Neural progenitor cell (in vitro differentiated cells): ENCODE results near the gene ULK4. TPM values are rescaled to one million over a fixed set of nuclear protein-coding genes. Genes with fewer than 3 reads are reported as not detected.

ENCODE experiments used
- DNase-seq: peaks from one replicate; pipeline ENCODE4 v3.0.0-alpha.2; 2016; ENCODE audit warnings: low spot score
- H2AFZ ChIP-seq: fragments of 200-600 bp; sonication (generic); replicated peaks from 2 replicates; pipeline ENCODE4 v1.6.1; 2016; ENCODE audit warnings: antibody characterized with exemption
- H3F3A ChIP-seq: fragments of 200-600 bp; sonication (generic); 2 replicates; pipeline ENCODE4 v1.6.1; 2016; ENCODE audit warnings: antibody characterized with exemption, low read depth
- H3K27ac ChIP-seq: fragments of 200-600 bp; sonication (generic); 2 replicates; pipeline ENCODE4 v1.5.1; 2016; ENCODE audit warnings: mild to moderate bottlenecking
- H3K27me3 ChIP-seq: fragments of 200-600 bp; sonication (generic); 2 replicates; pipeline ENCODE4 v1.6.1; 2016; ENCODE audit warnings: mild to moderate bottlenecking, moderate library complexity
- H3K36me3 ChIP-seq: fragments of 200-600 bp; sonication (generic); 2 replicates; pipeline ENCODE4 v1.5.1; 2016
- H3K4me1 ChIP-seq: fragments of 200-600 bp; sonication (generic); 2 replicates; pipeline ENCODE4 v1.6.1; 2016; ENCODE audit warnings: mixed run types
- H3K4me2 ChIP-seq: fragments of 200-600 bp; sonication (generic); 2 replicates; pipeline ENCODE4 v1.6.1; 2016
- H3K4me3 ChIP-seq: fragments of 200-600 bp; sonication (generic); 2 replicates; pipeline ENCODE4 v1.5.1; 2016
- H3K79me2 ChIP-seq: fragments of 200-600 bp; sonication (generic); 2 replicates; pipeline ENCODE4 v1.6.1; 2016; ENCODE audit warnings: low read depth
- H3K9ac ChIP-seq: fragments of 200-600 bp; sonication (generic); 2 replicates; pipeline ENCODE4 v1.6.1; 2016
- H3K9me3 ChIP-seq: fragments of 200-600 bp; sonication (generic); 2 replicates; pipeline ENCODE4 v1.5.1; 2016; ENCODE audit warnings: low read depth
- H4K20me1 ChIP-seq: fragments of 200-600 bp; sonication (generic); 2 replicates; pipeline ENCODE4 v1.6.1; 2016; ENCODE audit warnings: low read depth
- H3K27ac Mint-ChIP-seq: 3 replicates; pipeline ENCODE4 v1.8.0; 2021; ENCODE audit warnings: mixed read lengths
- H3K27me3 Mint-ChIP-seq: 2 replicates; pipeline ENCODE4 v1.8.0; 2022; ENCODE audit warnings: low read depth, mild to moderate bottlenecking, inconsistent platforms, moderate library complexity, mixed read lengths; ENCODE audit not compliant: insufficient read depth
- H3K36me3 Mint-ChIP-seq: 3 replicates; pipeline ENCODE4 v1.8.0; 2021; ENCODE audit warnings: mixed read lengths
- H3K4me1 Mint-ChIP-seq: 3 replicates; pipeline ENCODE4 v1.8.0; 2021; ENCODE audit warnings: mixed read lengths
- H3K4me3 Mint-ChIP-seq: 3 replicates; pipeline ENCODE4 v1.8.0; 2021; ENCODE audit warnings: mild to moderate bottlenecking, moderate library complexity, mixed read lengths
- H3K9me3 Mint-ChIP-seq: 3 replicates; pipeline ENCODE4 v1.8.0; 2020; ENCODE audit warnings: mixed read lengths
- EZH2 ChIP-seq: fragments of 200-600 bp; sonication (generic); IDR thresholded peaks from 2 replicates; pipeline ENCODE4 v1.6.1; 2017; ENCODE audit warnings: antibody characterized with exemption, mild to moderate bottlenecking, moderate library complexity
- EZH2phosphoT487 ChIP-seq: fragments of 200-600 bp; sonication (generic); IDR thresholded peaks from 2 replicates; pipeline ENCODE4 v1.6.1; 2017; ENCODE audit warnings: antibody characterized with exemption
- total RNA-seq: library from RNA; depleted of rRNA; stranded (reverse); fragments of >200 nt; gene quantifications from 2 replicates; pipeline ENCODE4 v1.2.3, GENCODE V29; 2015; ENCODE audit warnings: low replicate concordance
- TF ChIP-seq, protein P1 (sequence below): fragments of 200-600 bp; sonication (generic); IDR thresholded peaks from 2 replicates; pipeline ENCODE4 v1.5.1; 2017; ENCODE audit warnings: antibody characterized with exemption, mild to moderate bottlenecking

The ULK4 gene
- total RNA-seq, 1 donor from 2014 or later, result 33.0 TPM

DNA sequence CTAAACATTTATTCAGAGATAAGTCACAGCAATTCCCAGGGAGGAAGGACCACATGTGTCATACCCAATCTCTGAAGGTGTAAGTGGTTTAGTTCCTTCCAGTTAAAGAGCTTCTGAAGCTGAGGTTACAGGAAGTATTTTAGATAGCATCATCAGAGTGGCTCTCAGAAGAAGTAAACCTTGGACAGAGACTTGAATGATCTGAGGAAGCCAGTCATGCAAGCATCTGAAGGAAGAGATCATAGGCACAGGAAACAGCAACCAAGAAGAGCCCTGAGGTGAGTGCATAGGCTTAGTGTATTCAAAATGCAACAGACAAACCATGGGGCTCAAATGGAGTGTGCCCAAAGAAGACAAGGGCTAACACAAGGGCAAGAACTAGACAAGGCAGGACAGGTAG is 210.3 kb downstream of the ULK4 start:
- no peaks in the 10 kb centered on the region for H3F3A ChIP-seq
- TF ChIP-seq, protein P1, sequence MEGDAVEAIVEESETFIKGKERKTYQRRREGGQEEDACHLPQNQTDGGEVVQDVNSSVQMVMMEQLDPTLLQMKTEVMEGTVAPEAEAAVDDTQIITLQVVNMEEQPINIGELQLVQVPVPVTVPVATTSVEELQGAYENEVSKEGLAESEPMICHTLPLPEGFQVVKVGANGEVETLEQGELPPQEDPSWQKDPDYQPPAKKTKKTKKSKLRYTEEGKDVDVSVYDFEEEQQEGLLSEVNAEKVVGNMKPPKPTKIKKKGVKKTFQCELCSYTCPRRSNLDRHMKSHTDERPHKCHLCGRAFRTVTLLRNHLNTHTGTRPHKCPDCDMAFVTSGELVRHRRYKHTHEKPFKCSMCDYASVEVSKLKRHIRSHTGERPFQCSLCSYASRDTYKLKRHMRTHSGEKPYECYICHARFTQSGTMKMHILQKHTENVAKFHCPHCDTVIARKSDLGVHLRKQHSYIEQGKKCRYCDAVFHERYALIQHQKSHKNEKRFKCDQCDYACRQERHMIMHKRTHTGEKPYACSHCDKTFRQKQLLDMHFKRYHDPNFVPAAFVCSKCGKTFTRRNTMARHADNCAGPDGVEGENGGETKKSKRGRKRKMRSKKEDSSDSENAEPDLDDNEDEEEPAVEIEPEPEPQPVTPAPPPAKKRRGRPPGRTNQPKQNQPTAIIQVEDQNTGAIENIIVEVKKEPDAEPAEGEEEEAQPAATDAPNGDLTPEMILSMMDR, result no peak
- TF ChIP-seq EZH2phosphoT487, result no peak
- TF ChIP-seq EZH2, result no peak
- H3K4me3 ChIP-seq, result no peak overlapping the region
- H3K36me3 ChIP-seq, result no peaks in the 10 kb centered on the region
- no peaks in the 10 kb centered on the region for H3K27me3 ChIP-seq
- no peak overlapping the region for H2AFZ ChIP-seq
- H3K27ac Mint-ChIP-seq, result no peak overlapping the region
- H3K36me3 Mint-ChIP-seq, result peaks cover 1% of the 10 kb centered on the region
- no peaks in the 10 kb centered on the region for H3K9me3 Mint-ChIP-seq
- no peak for DNase-seq
- H3K9me3 ChIP-seq, result no peaks in the 10 kb centered on the region
- no peak overlapping the region for H3K27ac ChIP-seq
- H3K27me3 Mint-ChIP-seq, result peaks cover 2% of the 10 kb centered on the region
- H3K4me3 Mint-ChIP-seq, result no peak overlapping the region
- H3K4me2 ChIP-seq, result no peak overlapping the region
- H3K79me2 ChIP-seq, result no peaks in the 10 kb centered on the region
- no peaks in the 10 kb centered on the region for H4K20me1 ChIP-seq
- no peaks in the 10 kb centered on the region for H3K4me1 ChIP-seq
- H3K4me1 Mint-ChIP-seq, result no peaks in the 10 kb centered on the region
- H3K9ac ChIP-seq, result no peak overlapping the region

DNA sequence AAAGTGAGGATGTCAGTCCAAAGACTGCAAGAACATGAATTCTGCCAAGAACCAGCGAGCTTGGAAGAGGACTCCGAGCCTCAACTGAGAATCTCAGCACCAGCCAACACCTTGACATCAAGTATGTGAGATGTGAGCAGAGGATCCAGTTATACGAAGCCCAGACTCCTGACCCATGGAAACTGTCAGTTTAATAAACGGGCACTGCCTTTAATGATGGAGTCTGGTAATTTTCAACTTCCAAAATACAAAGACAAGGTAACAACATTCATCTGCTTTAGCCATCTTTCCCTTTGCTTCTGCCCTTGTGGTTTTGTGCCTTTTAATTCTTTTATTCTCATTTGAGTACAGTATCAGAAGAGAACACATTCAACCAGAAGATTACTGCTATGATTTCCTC is 211.9 kb downstream of the ULK4 start:
- Histone ChIP-seq H3K79me2 (no peaks in the 10 kb centered on the region), H2AFZ (no peak overlapping the region), H3K9ac (no peak overlapping the region), H3K4me2 (no peak overlapping the region), H3K27me3 (no peaks in the 10 kb centered on the region), H3F3A (no peaks in the 10 kb centered on the region), H4K20me1 (no peaks in the 10 kb centered on the region), H3K27ac (no peak overlapping the region), H3K4me1 (no peaks in the 10 kb centered on the region), H3K36me3 (no peaks in the 10 kb centered on the region), H3K4me3 (no peak overlapping the region), H3K9me3 (no peaks in the 10 kb centered on the region)
- Mint-ChIP-seq H3K4me3 (no peak overlapping the region), H3K27ac (no peak overlapping the region), H3K4me1 (no peaks in the 10 kb centered on the region), H3K9me3 (no peaks in the 10 kb centered on the region), H3K36me3 (peaks cover 1% of the 10 kb centered on the region), H3K27me3 (peaks cover 2% of the 10 kb centered on the region)
- no peak for TF ChIP-seq EZH2phosphoT487
- TF ChIP-seq, protein P1, result no peak
- TF ChIP-seq EZH2, result no peak
- no peak for DNase-seq

DNA sequence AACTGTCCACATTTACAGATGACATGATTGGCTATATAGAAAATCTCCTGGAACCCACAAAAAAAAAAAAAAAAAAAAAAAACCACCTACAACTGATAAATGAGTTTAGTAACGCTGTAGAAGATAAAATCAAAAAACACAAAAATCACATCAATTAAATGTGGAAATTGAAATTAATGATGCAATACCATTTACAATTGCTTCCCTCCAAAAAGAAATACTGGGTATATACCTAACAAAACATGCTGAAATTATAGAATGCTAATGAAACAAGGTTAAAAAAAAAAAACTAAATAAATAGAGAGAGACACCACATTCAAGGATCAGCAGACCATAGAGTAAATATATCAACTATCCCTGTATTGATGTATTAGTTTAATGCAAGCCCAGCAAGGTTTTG is 215.7 kb downstream of the ULK4 start:
- H3K36me3 Mint-ChIP-seq, result peaks cover 1% of the 10 kb centered on the region

DNA sequence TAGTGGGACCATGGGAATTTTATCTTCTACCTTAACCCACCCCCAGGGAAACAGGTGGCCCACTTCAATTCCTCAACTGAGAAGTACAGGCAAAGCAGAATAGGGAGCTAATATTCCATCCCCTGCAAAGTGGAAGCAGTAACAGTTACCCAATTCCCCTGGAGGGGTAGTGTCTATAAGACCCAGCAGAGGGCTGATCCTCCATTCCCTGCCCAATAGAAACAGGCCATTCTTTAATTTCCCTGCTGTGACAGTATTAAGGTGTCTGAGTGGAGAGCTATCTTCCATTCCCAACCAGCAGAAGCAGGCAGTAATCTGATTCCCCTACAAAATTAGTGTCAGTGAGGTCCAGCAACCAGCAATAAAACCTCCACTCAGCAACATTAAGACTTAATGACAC is 219.8 kb downstream of the ULK4 start:
- peak; percentile 40 for DNase-seq
- no peak overlapping the region for H3K4me3 ChIP-seq
- H3K4me1 ChIP-seq, result peaks cover 9% of the 10 kb centered on the region
- no peaks in the 10 kb centered on the region for H3K79me2 ChIP-seq
- H3K9me3 Mint-ChIP-seq, result no peaks in the 10 kb centered on the region
- no peak overlapping the region for H3K9ac ChIP-seq
- no peaks in the 10 kb centered on the region for H3K36me3 Mint-ChIP-seq
- no peaks in the 10 kb centered on the region for H3K4me1 Mint-ChIP-seq
- H3K4me3 Mint-ChIP-seq, result no peak overlapping the region
- no peak overlapping the region for H3K27ac Mint-ChIP-seq
- TF ChIP-seq EZH2 (no peak), EZH2phosphoT487 (no peak)
- no peak overlapping the region for H3K4me2 ChIP-seq
- H3K9me3 ChIP-seq, result no peaks in the 10 kb centered on the region
- H4K20me1 ChIP-seq, result no peaks in the 10 kb centered on the region
- H3F3A ChIP-seq, result no peaks in the 10 kb centered on the region
- H3K27ac ChIP-seq, result no peak overlapping the region
- peak overlapping the region; percentile 10 for H2AFZ ChIP-seq
- no peaks in the 10 kb centered on the region for H3K36me3 ChIP-seq
- H3K27me3 Mint-ChIP-seq, result no peaks in the 10 kb centered on the region
- H3K27me3 ChIP-seq, result no peaks in the 10 kb centered on the region

More for the DNA sequence above, 215.7 kb downstream of the ULK4 start:
- no peaks in the 10 kb centered on the region for H3K27me3 ChIP-seq
- H3K9me3 ChIP-seq, result no peaks in the 10 kb centered on the region
- no peaks in the 10 kb centered on the region for H3K9me3 Mint-ChIP-seq
- DNase-seq, result no peak
- H3K27ac ChIP-seq, result no peak overlapping the region
- H3K9ac ChIP-seq, result no peak overlapping the region
- H3K4me2 ChIP-seq, result no peak overlapping the region
- no peak overlapping the region for H3K4me3 Mint-ChIP-seq
- no peaks in the 10 kb centered on the region for H3K79me2 ChIP-seq
- no peaks in the 10 kb centered on the region for H3F3A ChIP-seq
- no peak overlapping the region for H2AFZ ChIP-seq
- no peak for TF ChIP-seq EZH2phosphoT487
- peaks cover 9% of the 10 kb centered on the region for H3K4me1 ChIP-seq
- H4K20me1 ChIP-seq, result no peaks in the 10 kb centered on the region
- H3K4me1 Mint-ChIP-seq, result no peaks in the 10 kb centered on the region
- H3K27me3 Mint-ChIP-seq, result peaks cover 2% of the 10 kb centered on the region
- no peak overlapping the region for H3K27ac Mint-ChIP-seq
- H3K4me3 ChIP-seq, result no peak overlapping the region
- H3K36me3 ChIP-seq, result no peaks in the 10 kb centered on the region
